Neuronal stem cell (in vitro differentiated cells): ENCODE measurements around the gene NFASC.

Experiments used
- DNase-seq: peaks from one replicate; pipeline ENCODE4 v3.0.0-alpha.2; 2013; ENCODE audit warnings: low spot score
- H2AFZ ChIP-seq: one replicate; pipeline ENCODE4 v1.6.1; 2013; ENCODE audit warnings: mild to moderate bottlenecking, low read length, inconsistent platforms
- H2AK5ac ChIP-seq: 2 replicates; pipeline ENCODE4 v1.6.1; 2013; ENCODE audit warnings: low read depth, mild to moderate bottlenecking, inconsistent platforms, low read length, moderate library complexity, mixed read lengths
- H2BK120ac ChIP-seq: 2 replicates; pipeline ENCODE4 v1.6.1; 2013; ENCODE audit warnings: low read depth, mild to moderate bottlenecking, inconsistent platforms, low read length, moderate library complexity, mixed read lengths
- H2BK12ac ChIP-seq: one replicate; pipeline ENCODE4 v1.6.1; 2013; ENCODE audit warnings: low read length, inconsistent platforms
- H2BK15ac ChIP-seq: 2 replicates; pipeline ENCODE4 v1.6.1; 2013; ENCODE audit warnings: mild to moderate bottlenecking, low read length, inconsistent platforms, mixed read lengths
- H2BK5ac ChIP-seq: one replicate; pipeline ENCODE4 v1.6.1; 2013; ENCODE audit warnings: inconsistent platforms, mild to moderate bottlenecking, low read length, moderate library complexity
- H3K14ac ChIP-seq: one replicate; pipeline ENCODE4 v1.6.1; 2013; ENCODE audit warnings: low read length, inconsistent platforms
- H3K18ac ChIP-seq: 2 replicates; pipeline ENCODE4 v1.6.1; 2013; ENCODE audit warnings: low read length, inconsistent platforms
- H3K23ac ChIP-seq: 2 replicates; pipeline ENCODE4 v1.6.1; 2013; ENCODE audit warnings: low read depth, mild to moderate bottlenecking, mixed read lengths, low read length, inconsistent platforms; ENCODE audit not compliant: poor library complexity
- H3K27ac ChIP-seq: replicated peaks from 3 replicates; pipeline ENCODE4 v1.5.1; 2013; ENCODE audit warnings: low read length, inconsistent platforms
- H3K27me3 ChIP-seq, 3 experiments: 2 replicates each; pipeline ENCODE4 v1.6.1; 2013; ENCODE audit warnings: low read length in 3 of 3, mild to moderate bottlenecking in 2 of 3, inconsistent platforms in 1 of 3, low read depth in 1 of 3, mixed read lengths in 1 of 3, moderate library complexity in 1 of 3; ENCODE audit not compliant: control insufficient read depth in 3 of 3, insufficient read depth in 3 of 3
- H3K36me3 ChIP-seq, 2 donors: replicated peaks in 1 of 2; 2 replicates each; pipeline ENCODE4 v1.6.1; 2013; ENCODE audit warnings: low read length in 2 of 2; ENCODE audit not compliant: control insufficient read depth in 2 of 2, insufficient read depth in 2 of 2
- H3K4ac ChIP-seq: 2 replicates; pipeline ENCODE4 v1.6.1; 2013; ENCODE audit warnings: inconsistent platforms, mild to moderate bottlenecking, low read length, moderate library complexity
- H3K4me1 ChIP-seq, 2 donors: 1 replicate in 1 of 2; 2 replicates in 1 of 2; pipeline ENCODE4 v1.6.1; 2013; ENCODE audit warnings: low read length in 2 of 2, low read depth in 1 of 2; ENCODE audit not compliant: control insufficient read depth in 2 of 2, insufficient read depth in 1 of 2
- H3K4me2 ChIP-seq: one replicate; pipeline ENCODE4 v1.6.1; 2013; ENCODE audit warnings: mild to moderate bottlenecking, low read length, inconsistent platforms; ENCODE audit not compliant: insufficient read depth, poor library complexity, severe bottlenecking
- H3K4me3 ChIP-seq, 2 donors: 2 replicates each; pipeline ENCODE4 v1.5.1; 2013; ENCODE audit warnings: low read length in 2 of 2, mild to moderate bottlenecking in 2 of 2, inconsistent platforms in 1 of 2, moderate library complexity in 1 of 2
- H3K79me1 ChIP-seq: one replicate; pipeline ENCODE4 v1.6.1; 2013; ENCODE audit warnings: low read depth, mild to moderate bottlenecking, inconsistent platforms, low read length, moderate library complexity
- H3K9ac ChIP-seq: one replicate; pipeline ENCODE4 v1.6.1; 2013; ENCODE audit warnings: mild to moderate bottlenecking, low read depth, low read length, inconsistent platforms; ENCODE audit not compliant: poor library complexity
- H3K9me3 ChIP-seq, 2 donors: replicated peaks in 1 of 2; 2 replicates each; pipeline versions ENCODE3 to v1.6.1; 2013; ENCODE audit warnings: low read length in 2 of 2, mild to moderate bottlenecking in 2 of 2, inconsistent platforms in 1 of 2, low read depth in 1 of 2, mixed read lengths in 1 of 2, moderate library complexity in 1 of 2; ENCODE audit not compliant: control insufficient read depth in 2 of 2, insufficient read depth in 1 of 2
- H4K8ac ChIP-seq: one replicate; pipeline ENCODE4 v1.6.1; 2013; ENCODE audit warnings: low read depth, mild to moderate bottlenecking, inconsistent platforms, low read length, moderate library complexity
- H4K91ac ChIP-seq: one replicate; pipeline ENCODE4 v1.6.1; 2013; ENCODE audit warnings: low read length, low read depth, mild to moderate bottlenecking, inconsistent platforms; ENCODE audit not compliant: poor library complexity
- WGBS, 2 donors: extraction: QIAGEN DNeasy Blood & Tissue Kit; methylation state at CpG; one replicate each; pipeline ENCODE4 v1.1.7; 2013; ENCODE audit warnings: missing lambda C conversion rate in 2 of 2, mixed read lengths in 1 of 2; ENCODE audit not compliant: insufficient read length in 2 of 2, insufficient replicate concordance in 1 of 2; ENCODE audit errors: extremely low coverage in 2 of 2; 5-methylcytosine and 5-hydroxymethylcytosine counted together

The NFASC gene

DNA sequence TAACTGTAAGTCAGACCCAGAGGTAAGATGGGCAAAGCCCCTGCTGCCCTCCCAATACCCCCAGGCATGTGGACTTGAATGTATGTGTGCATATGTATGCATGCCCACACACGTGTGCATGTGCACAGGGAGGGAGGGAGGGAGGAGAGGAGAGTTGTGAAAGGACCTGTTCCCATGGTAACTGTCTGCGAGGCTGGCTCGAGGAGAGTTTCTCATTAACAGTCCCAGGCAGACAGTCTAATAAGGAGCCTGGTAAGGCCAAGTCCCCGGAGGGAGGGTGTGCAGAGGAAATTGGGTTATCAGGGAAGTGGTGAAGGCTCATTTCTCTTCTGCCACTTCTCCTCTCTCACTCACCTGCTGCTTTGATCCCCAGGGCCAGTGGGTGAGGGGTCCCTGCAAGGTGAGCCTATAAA, 74.9 kb downstream of the NFASC start:
- no peak overlapping the region for H3K27ac ChIP-seq
- DNase-seq: no peak
- no CpG with 5 or more reads among the region's 4 CpGs for WGBS, 2 donors

DNA sequence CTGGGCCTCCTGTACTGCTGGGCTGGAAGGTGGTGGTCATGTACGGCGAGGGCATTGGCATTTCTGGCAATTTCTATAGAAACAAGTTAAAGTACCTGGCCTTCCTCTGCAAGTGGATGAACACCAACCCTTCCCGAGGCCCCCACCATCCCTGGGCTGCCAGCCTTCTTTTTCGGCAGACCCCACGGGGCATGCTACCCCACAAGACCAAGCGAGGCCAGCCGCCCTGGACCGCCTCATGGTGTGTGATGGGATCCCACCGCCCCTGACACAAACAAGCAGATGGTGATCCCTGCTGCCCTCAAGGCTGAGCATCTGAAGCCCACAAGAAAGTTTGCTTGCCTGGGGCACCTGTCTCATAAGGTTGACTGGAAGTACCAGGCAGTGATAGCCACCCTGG, 76.0 kb downstream of the NFASC start:
- Histone ChIP-seq H2BK5ac (no peak overlapping the region), H2BK15ac (peak overlapping the region; percentile 6), H3K36me3 (no peaks in the 10 kb centered on the region), H3K9ac (peak overlapping the region; percentile 50), H2AK5ac (no peak overlapping the region), H2BK120ac (no peak overlapping the region), H3K27me3 (no peaks in the 10 kb centered on the region), H4K91ac (no peak overlapping the region), H2BK12ac (no peak overlapping the region), H2AFZ (no peak overlapping the region), H3K23ac (no peak overlapping the region), H3K14ac (no peak overlapping the region), H3K4me1 (peaks cover 5 to 17% of the 10 kb centered on the region in 2 donors), H3K4me2 (no peak overlapping the region), H3K4ac (no peak overlapping the region), H3K9me3 (no peaks in the 10 kb centered on the region), H3K18ac (no peak overlapping the region), H4K8ac (no peak overlapping the region), H3K27ac (no peak overlapping the region), H3K4me3 (no peak overlapping the region), H3K79me1 (no peaks in the 10 kb centered on the region)
- DNase-seq: no peak
- no CpG with 5 or more reads among the region's 9 CpGs for WGBS, 2 donors

More for the DNA sequence above, 74.9 kb downstream of the NFASC start:
- Histone ChIP-seq H2AFZ (no peak overlapping the region), H3K4me3 (no peak overlapping the region), H3K27me3 (no peaks in the 10 kb centered on the region), H3K9me3 (no peaks in the 10 kb centered on the region), H3K4me1 (peaks cover 5 to 18% of the 10 kb centered on the region in 2 donors), H3K4ac (no peak overlapping the region), H3K79me1 (no peaks in the 10 kb centered on the region), H3K23ac (no peak overlapping the region), H3K18ac (no peak overlapping the region), H3K14ac (no peak overlapping the region), H3K9ac (no peak overlapping the region), H3K4me2 (no peak overlapping the region), H2BK120ac (no peak overlapping the region), H2BK12ac (no peak overlapping the region), H4K91ac (no peak overlapping the region), H2AK5ac (no peak overlapping the region), H2BK5ac (no peak overlapping the region), H4K8ac (no peak overlapping the region), H3K36me3 (no peaks in the 10 kb centered on the region), H2BK15ac (no peak overlapping the region)

DNA sequence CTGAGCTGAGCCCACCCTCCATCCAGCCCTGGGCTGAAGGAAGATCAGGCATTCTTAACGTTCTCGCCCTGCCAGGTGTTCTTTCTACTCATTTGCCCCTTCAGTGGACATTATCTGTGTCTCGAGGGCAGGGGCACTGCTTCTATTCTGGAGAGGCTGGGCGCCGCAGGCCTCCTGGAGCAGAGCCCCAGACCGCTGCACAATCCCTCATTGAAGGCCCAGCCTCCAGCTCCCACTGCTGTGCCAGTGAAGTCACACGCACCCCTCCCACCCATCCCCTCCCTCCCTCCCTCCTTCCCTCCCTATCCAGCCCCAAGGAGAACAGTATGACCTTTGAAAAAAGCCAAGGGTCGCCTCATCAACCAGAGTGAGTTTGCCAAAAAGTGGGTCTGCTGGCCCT, 76.7 kb downstream of the NFASC start:
- Histone ChIP-seq H2BK15ac (no peak overlapping the region), H2BK12ac (no peak overlapping the region), H3K14ac (no peak overlapping the region), H3K79me1 (no peaks in the 10 kb centered on the region), H3K36me3 (no peaks in the 10 kb centered on the region), H4K8ac (no peak overlapping the region), H3K4me2 (no peak overlapping the region), H3K18ac (no peak overlapping the region), H2BK5ac (no peak overlapping the region), H3K27me3 (no peaks in the 10 kb centered on the region), H3K9ac (no peak overlapping the region), H2AFZ (no peak overlapping the region), H2BK120ac (no peak overlapping the region), H3K4me1 (peaks cover 5 to 17% of the 10 kb centered on the region in 2 donors), H3K9me3 (no peaks in the 10 kb centered on the region), H3K4ac (no peak overlapping the region), H3K23ac (no peak overlapping the region), H3K27ac (no peak overlapping the region), H3K4me3 (no peak overlapping the region), H2AK5ac (no peak overlapping the region), H4K91ac (no peak overlapping the region)
- no peak for DNase-seq
- WGBS, 2 donors: no CpG with 5 or more reads among the region's 8 CpGs

DNA sequence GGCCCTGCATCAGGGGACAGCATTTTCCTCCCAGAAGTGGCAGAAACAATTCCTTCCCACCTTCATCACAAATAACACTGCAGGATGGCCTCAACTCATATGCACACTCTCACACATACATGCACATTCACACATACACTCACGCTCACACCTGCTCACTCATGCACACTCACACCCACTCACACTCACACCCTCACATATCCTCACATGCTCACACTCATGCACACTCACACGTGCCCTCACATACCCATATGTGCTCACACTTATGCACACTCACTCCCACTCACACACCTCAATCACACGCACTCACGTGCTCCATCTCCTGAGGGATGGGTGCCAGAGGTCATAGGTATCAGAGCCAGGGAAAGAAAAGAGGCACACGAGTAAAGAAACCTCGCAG, 77.1 kb downstream of the NFASC start:
- Histone ChIP-seq H2BK120ac (no peak overlapping the region), H3K14ac (peak overlapping the region; percentile 72), H3K27me3 (no peaks in the 10 kb centered on the region), H2BK5ac (no peak overlapping the region), H2BK15ac (peak overlapping the region; percentile 19), H3K9me3 (no peaks in the 10 kb centered on the region), H3K36me3 (no peaks in the 10 kb centered on the region), H3K4me3 (peak overlapping the region in 1 of 2 donors; percentile 41), H3K4ac (no peak overlapping the region), H3K18ac (no peak overlapping the region), H3K27ac (no peak overlapping the region), H3K4me1 (peaks cover 5 to 17% of the 10 kb centered on the region in 2 donors), H4K8ac (peak overlapping the region; percentile 52), H2AK5ac (no peak overlapping the region), H2BK12ac (no peak overlapping the region), H3K79me1 (no peaks in the 10 kb centered on the region), H3K23ac (peak overlapping the region; percentile 32), H3K4me2 (no peak overlapping the region), H3K9ac (no peak overlapping the region), H2AFZ (no peak overlapping the region), H4K91ac (no peak overlapping the region)
- no peak for DNase-seq
- WGBS, 2 donors: no CpG with 5 or more reads among the region's 6 CpGs
